Measurements from ENCODE around the gene SAMD13.

Gene SAMD13

GRCh38 chr1:84330125-84330984, 28.8 kb downstream of the SAMD13 start:
- no peak for DNase-seq (ENCODE audit: low read depth)
- no peak for TF ChIP-seq CTCF (IDR thresholded peaks at IDR 0.05; ENCODE audit: low read length, missing control alignments)
- no peak overlapping the region for H3K4me3 ChIP-seq (replicated peaks; ENCODE audit: low read depth, low read length)

- peak; percentile 32 for DNase-seq (ENCODE audit: low read depth)
- no peak overlapping the region for H3K4me3 ChIP-seq (replicated peaks; ENCODE audit: low read depth, low read length)
- no peak for TF ChIP-seq CTCF (IDR thresholded peaks at IDR 0.05; ENCODE audit: low read length, missing control alignments)
These were observed 38.0 kb downstream of the SAMD13 start for GRCh38 chr1:84339503-84339902.

GRCh38 chr1:84344286-84344685, 42.8 kb downstream of the SAMD13 start:
- no peak for TF ChIP-seq CTCF (IDR thresholded peaks at IDR 0.05; ENCODE audit: low read length, missing control alignments)
- DNase-seq (ENCODE audit: low read depth), result no peak
- no peak overlapping the region for H3K4me3 ChIP-seq (replicated peaks; ENCODE audit: low read depth, low read length)

- no peak for DNase-seq (ENCODE audit: low read depth)
- H3K4me3 ChIP-seq (replicated peaks; ENCODE audit: low read depth, low read length), result no peak overlapping the region
- TF ChIP-seq CTCF (IDR thresholded peaks at IDR 0.05; ENCODE audit: low read length, missing control alignments), result no peak
These were observed 43.7 kb downstream of the SAMD13 start for GRCh38 chr1:84345220-84345619.

- no peak overlapping the region for H3K4me3 ChIP-seq (replicated peaks; ENCODE audit: low read depth, low read length)
- DNase-seq (ENCODE audit: low read depth), result peak; percentile 45
- no peak for TF ChIP-seq CTCF (IDR thresholded peaks at IDR 0.05; ENCODE audit: low read length, missing control alignments)
These were observed 45.9 kb downstream of the SAMD13 start for GRCh38 chr1:84347271-84347931.

GRCh38 chr1:84347932-84348555, 46.5 kb downstream of the SAMD13 start:
- TF ChIP-seq CTCF (IDR thresholded peaks at IDR 0.05; ENCODE audit: low read length, missing control alignments), result no peak
- H3K4me3 ChIP-seq (replicated peaks; ENCODE audit: low read depth, low read length), result no peak overlapping the region

More at GRCh38 chr1:84347932-84348555, 46.5 kb downstream of the SAMD13 start:
- peak; percentile 96 for DNase-seq (ENCODE audit: low read depth)
